Measurements from ENCODE around the gene ODAD2.
"Not testable (repeated sequence)": the region's sequence is repeated elsewhere in the genome, so short reads cannot be mapped to it uniquely, and the experiment has no call there.

ODAD2 gene

GRCh38 chr10:27959093-27959715, 39.7 kb downstream of the ODAD2 start:
- no peak for DNase-seq (ENCODE audit: low read depth)
- no peak overlapping the region for H3K4me3 ChIP-seq (ENCODE audit: low read depth, low read length)
- TF ChIP-seq CTCF (IDR thresholded peaks at IDR 0.05; ENCODE audit: low read depth, low read length, missing control alignments) = no peak
- in situ Hi-C loops (cut with HindIII; ENCODE audit: low sequenced_read_pairs) = no loop called here

GRCh38 chr10:27958383-27958782, 40.5 kb downstream of the ODAD2 start:
- DNase-seq (ENCODE audit: low read depth); H3K4me3 ChIP-seq (ENCODE audit: low read depth, low read length); in situ Hi-C loops (cut with HindIII; ENCODE audit: low sequenced_read_pairs): not testable (repeated sequence)

- no peak for TF ChIP-seq CTCF (IDR thresholded peaks at IDR 0.05; ENCODE audit: low read depth, low read length, missing control alignments)
Observed at GRCh38 chr10:27950242-27950564, 48.7 kb downstream of the ODAD2 start.

GRCh38 chr10:27949528-27950241, 49.2 kb downstream of the ODAD2 start:
- DNase-seq (ENCODE audit: low read depth) = no peak
- in situ Hi-C loops (cut with HindIII; ENCODE audit: low sequenced_read_pairs) = no loop called here
- TF ChIP-seq CTCF (IDR thresholded peaks at IDR 0.05; ENCODE audit: low read depth, low read length, missing control alignments) = no peak
- no peak overlapping the region for H3K4me3 ChIP-seq (ENCODE audit: low read depth, low read length)

More at GRCh38 chr10:27950242-27950564, 48.7 kb downstream of the ODAD2 start:
- no peak for DNase-seq (ENCODE audit: low read depth)
- in situ Hi-C loops (cut with HindIII; ENCODE audit: low sequenced_read_pairs) = no loop called here
- no peak overlapping the region for H3K4me3 ChIP-seq (ENCODE audit: low read depth, low read length)

- no peak overlapping the region for H3K4me3 ChIP-seq (ENCODE audit: low read depth, low read length)
- no peak for DNase-seq (ENCODE audit: low read depth)
- TF ChIP-seq CTCF (IDR thresholded peaks at IDR 0.05; ENCODE audit: low read depth, low read length, missing control alignments) = no peak
- in situ Hi-C loops (cut with HindIII; ENCODE audit: low sequenced_read_pairs) = no loop called here
Observed at GRCh38 chr10:27948186-27948585, 50.7 kb downstream of the ODAD2 start.

- DNase-seq (ENCODE audit: low read depth) = no peak
- no peak overlapping the region for H3K4me3 ChIP-seq (ENCODE audit: low read depth, low read length)
- TF ChIP-seq CTCF (IDR thresholded peaks at IDR 0.05; ENCODE audit: low read depth, low read length, missing control alignments) = no peak
- in situ Hi-C loops (cut with HindIII; ENCODE audit: low sequenced_read_pairs) = no loop called here
Observed at GRCh38 chr10:27947540-27947939, 51.3 kb downstream of the ODAD2 start.

GRCh38 chr10:27944005-27944404, 54.9 kb downstream of the ODAD2 start:
- in situ Hi-C loops (cut with HindIII; ENCODE audit: low sequenced_read_pairs) = no loop called here
- TF ChIP-seq CTCF (IDR thresholded peaks at IDR 0.05; ENCODE audit: low read depth, low read length, missing control alignments) = no peak
- no peak overlapping the region for H3K4me3 ChIP-seq (ENCODE audit: low read depth, low read length)
- no peak for DNase-seq (ENCODE audit: low read depth)
